Liver (tissue), 9 donors: ENCODE results near the gene DNAH10. TPM values are rescaled to one million over a fixed set of nuclear protein-coding genes. Genes with fewer than 3 reads are reported as not detected.

Source experiments
- DNase-seq: peaks from one replicate; pipeline ENCODE4 v3.0.0-alpha.2; 2017; ENCODE audit warnings: low spot score
- H3K27ac ChIP-seq, 2 donors: one replicate each; pipeline ENCODE4 v1.7.0; 2013; ENCODE audit warnings: inconsistent platforms in 2 of 2, low read length in 2 of 2, control low read depth in 1 of 2, low read depth in 1 of 2, mild to moderate bottlenecking in 1 of 2
- H3K27me3 ChIP-seq, 4 donors: one replicate each; pipeline versions ENCODE4 v1.6.1 to v1.7.0; 2013; ENCODE audit warnings: low read length in 3 of 4, inconsistent platforms in 1 of 4, mild to moderate bottlenecking in 1 of 4, moderate library complexity in 1 of 4; ENCODE audit not compliant: control insufficient read depth in 4 of 4, insufficient read depth in 4 of 4
- H3K36me3 ChIP-seq, 4 donors: one replicate each; pipeline versions ENCODE4 v1.6.1 to v1.7.0; 2013; ENCODE audit warnings: low read length in 3 of 4, mild to moderate bottlenecking in 3 of 4, low read depth in 1 of 4, moderate library complexity in 1 of 4; ENCODE audit not compliant: control insufficient read depth in 4 of 4, insufficient read depth in 3 of 4
- H3K4me1 ChIP-seq, 4 donors: one replicate each; pipeline versions ENCODE4 v1.6.1 to v1.7.0; 2013; ENCODE audit warnings: low read length in 3 of 4, mild to moderate bottlenecking in 3 of 4, moderate library complexity in 1 of 4; ENCODE audit not compliant: control insufficient read depth in 4 of 4, insufficient read depth in 4 of 4
- H3K4me3 ChIP-seq, 3 donors: one replicate each; pipeline versions ENCODE4 v1.6.1 to v1.7.0; 2013; ENCODE audit warnings: low read length in 3 of 3, control low read depth in 1 of 3, low read depth in 1 of 3, mild to moderate bottlenecking in 1 of 3
- H3K9ac ChIP-seq, 2 donors: one replicate each; pipeline ENCODE4 v1.7.0; 2013; ENCODE audit warnings: low read length in 2 of 2, mild to moderate bottlenecking in 2 of 2, moderate library complexity in 2 of 2, control low read depth in 1 of 2, low read depth in 1 of 2
- H3K9me3 ChIP-seq, 4 donors: one replicate each; pipeline versions ENCODE4 v1.6.1 to v1.7.0; 2013; ENCODE audit warnings: low read length in 3 of 4; ENCODE audit not compliant: control insufficient read depth in 4 of 4
- ATF3 ChIP-seq: IDR thresholded peaks from 2 replicates; pipeline ENCODE4 v1.6.1; 2016; ENCODE audit warnings: antibody characterized with exemption
- EGR1 ChIP-seq, 2 donors: IDR thresholded peaks; 2 replicates each; pipeline ENCODE4 v1.6.1; 2016 to 2018; ENCODE audit warnings: antibody characterized with exemption in 2 of 2, low read depth in 2 of 2
- FOXA2 ChIP-seq: IDR thresholded peaks from 2 replicates; pipeline ENCODE4 v1.6.1; 2016; ENCODE audit warnings: antibody characterized with exemption
- HNF4A ChIP-seq, 2 donors: conservative IDR thresholded peaks; 2 replicates each; pipeline ENCODE4 v1.6.1; 2016; ENCODE audit warnings: antibody characterized with exemption in 2 of 2, mild to moderate bottlenecking in 2 of 2
- HNF4G ChIP-seq: IDR thresholded peaks from 2 replicates; pipeline ENCODE4 v1.6.1; 2016; ENCODE audit warnings: antibody characterized with exemption
- JUND ChIP-seq, 2 donors: IDR thresholded peaks; 2 replicates each; pipeline ENCODE4 v1.6.1; 2016; ENCODE audit warnings: antibody characterized with exemption in 2 of 2
- NR2F2 ChIP-seq: IDR thresholded peaks from 2 replicates; pipeline ENCODE4 v1.6.1; 2016; ENCODE audit warnings: antibody characterized with exemption
- RAD21 ChIP-seq, 2 donors: IDR thresholded peaks; 2 replicates each; pipeline ENCODE4 v1.6.1; 2016; ENCODE audit warnings: antibody characterized with exemption in 2 of 2, mild to moderate bottlenecking in 2 of 2
- REST ChIP-seq: IDR thresholded peaks from 2 replicates; pipeline ENCODE4 v1.6.1; 2016; ENCODE audit warnings: antibody characterized with exemption, mild to moderate bottlenecking
- RXRA ChIP-seq, 2 donors: IDR thresholded peaks; 2 replicates each; pipeline ENCODE4 v1.6.1; 2017 to 2018; ENCODE audit warnings: antibody characterized with exemption in 2 of 2, mild to moderate bottlenecking in 1 of 2
- SP1 ChIP-seq: IDR thresholded peaks from 2 replicates; pipeline ENCODE4 v1.6.1; 2018; ENCODE audit warnings: antibody characterized with exemption, mild to moderate bottlenecking
- TAF1 ChIP-seq: conservative IDR thresholded peaks from 2 replicates; pipeline ENCODE4 v1.6.1; 2016; ENCODE audit warnings: antibody characterized with exemption, mild to moderate bottlenecking
- YY1 ChIP-seq: IDR thresholded peaks from 2 replicates; pipeline ENCODE4 v1.6.1; 2016; ENCODE audit warnings: antibody characterized with exemption, mild to moderate bottlenecking
- ZBTB33 ChIP-seq: IDR thresholded peaks from 2 replicates; pipeline ENCODE4 v1.6.1; 2016; ENCODE audit warnings: antibody characterized with exemption
- WGBS: extraction: QIAGEN DNeasy Blood & Tissue Kit; methylation state at CpG from one replicate; pipeline ENCODE4 v1.1.7; 2013; 5-methylcytosine and 5-hydroxymethylcytosine counted together
- polyA plus RNA-seq, 2 donors: library from polyadenylated mRNA; stranded (reverse) in 1 of 2; unstranded in 1 of 2; fragments of 200-250 nt in 1 of 2; fragments of >200 nt in 1 of 2; fragmentation: Nextera tagmentation in 1 of 2; extraction: Ambion mirVana in 1 of 2; gene quantifications; one replicate each; pipeline versions ENCODE4 v1.2.1 to v1.2.3, GENCODE V29; 2013 to 2015
- total RNA-seq, 2 donors: library from RNA; depleted of rRNA; stranded (reverse); fragments of >200 nt; gene quantifications; one replicate each; pipeline ENCODE4 v1.2.3, GENCODE V29; 2014
- donor health status: healthy.
- donor health status: healthy.
- donor health status: healthy.
- donor health status: healthy.
- donor health status: healthy.

The DNAH10 gene
- total and polyA plus RNA-seq, 4 donors = 0.05 to 0.47 (median 0.07) TPM

GRCh38 chr12:123942238-123942653, 180.1 kb downstream of the DNAH10 start:
- H3K4me3 ChIP-seq = no peak overlapping the region
- no peaks in the 10 kb centered on the region for H3K27me3 ChIP-seq
- peaks cover 0 to 1% (median 0%) of the 10 kb centered on the region in 4 donors for H3K4me1 ChIP-seq
- 93% methylated on average over 10 of the region's 10 CpGs for WGBS
- DNase-seq = no peak
- no peak overlapping the region for H3K27ac ChIP-seq
- no peak for TF ChIP-seq HNF4G
- TF ChIP-seq ZBTB33 = no peak
- TF ChIP-seq RAD21 (IDR thresholded peaks at IDR 0.05) = no peak
- TF ChIP-seq ATF3 = no peak
- no peak for TF ChIP-seq JUND (IDR thresholded peaks at IDR 0.05)
- TF ChIP-seq YY1 = no peak
- TF ChIP-seq SP1 = no peak
- TF ChIP-seq NR2F2 = no peak
- TF ChIP-seq EGR1 (IDR thresholded peaks at IDR 0.05; ENCODE audit: low read depth in 2 of 2) = no peak
- TF ChIP-seq HNF4A (conservative IDR thresholded peaks at IDR 0.05) = no peak
- no peak for TF ChIP-seq FOXA2
- TF ChIP-seq TAF1 = no peak
- peaks cover 0 to 3% (median 0%) of the 10 kb centered on the region in 4 donors for H3K9me3 ChIP-seq
- peaks cover 5 to 12% (median 11%) of the 10 kb centered on the region in 4 donors for H3K36me3 ChIP-seq
- no peak overlapping the region for H3K9ac ChIP-seq

GRCh38 chr12:123942911-123943648, 181.0 kb downstream of the DNAH10 start:
- WGBS = 98% methylated on average over 16 of the region's 16 CpGs
- H3K9me3 ChIP-seq = peaks cover 0 to 3% (median 0%) of the 10 kb centered on the region in 4 donors
- DNase-seq = no peak
- TF ChIP-seq RXRA (IDR thresholded peaks at IDR 0.05) (no peak), HNF4G (no peak), SP1 (no peak), JUND (IDR thresholded peaks at IDR 0.05) (no peak), NR2F2 (no peak), RAD21 (IDR thresholded peaks at IDR 0.05) (no peak), REST (no peak), TAF1 (no peak)
- no peaks in the 10 kb centered on the region for H3K27me3 ChIP-seq
- peaks cover 0 to 1% (median under 1%) of the 10 kb centered on the region in 4 donors for H3K4me1 ChIP-seq
- H3K36me3 ChIP-seq = peaks cover 5 to 12% (median 9%) of the 10 kb centered on the region in 4 donors
- no peak overlapping the region for H3K9ac ChIP-seq
- H3K27ac ChIP-seq = no peak overlapping the region
- no peak overlapping the region for H3K4me3 ChIP-seq
